Stimulated activated CD8-positive, alpha-beta memory T cell treated with anti-CD3 and anti-CD28 coated beads, Interleukin-7, amount 100 ng/mL, for 48 hours (primary cell): ENCODE measurements around the gene POLR3E.

ENCODE experiments used
- DNase-seq, 2 donors: peaks; one replicate each; pipeline ENCODE4 v3.0.0-alpha.2; 2020; ENCODE audit warnings: low read depth in 1 of 2; ENCODE audit errors: extremely low read depth in 1 of 2

POLR3E gene

DNA sequence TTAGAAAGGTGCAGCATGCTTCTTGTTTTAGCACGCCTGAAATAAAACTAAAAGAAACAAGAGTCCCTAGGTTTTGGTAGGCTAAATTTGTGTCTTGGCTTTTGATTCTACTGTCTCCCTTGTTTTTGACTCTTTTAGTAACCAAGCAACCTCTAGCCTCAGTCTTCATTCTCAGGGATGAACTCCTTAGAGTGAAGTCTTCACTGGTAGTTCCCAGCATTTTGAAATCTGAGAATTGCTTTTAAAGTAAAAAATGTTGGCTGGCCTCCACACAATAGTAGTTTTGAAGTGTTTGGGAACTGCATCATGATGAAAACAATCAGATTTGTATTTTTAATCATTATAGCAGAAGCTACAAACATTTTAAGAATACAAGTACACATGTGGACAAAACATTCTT, 83.3 kb downstream of the POLR3E start:
- DNase-seq: no peak

DNA sequence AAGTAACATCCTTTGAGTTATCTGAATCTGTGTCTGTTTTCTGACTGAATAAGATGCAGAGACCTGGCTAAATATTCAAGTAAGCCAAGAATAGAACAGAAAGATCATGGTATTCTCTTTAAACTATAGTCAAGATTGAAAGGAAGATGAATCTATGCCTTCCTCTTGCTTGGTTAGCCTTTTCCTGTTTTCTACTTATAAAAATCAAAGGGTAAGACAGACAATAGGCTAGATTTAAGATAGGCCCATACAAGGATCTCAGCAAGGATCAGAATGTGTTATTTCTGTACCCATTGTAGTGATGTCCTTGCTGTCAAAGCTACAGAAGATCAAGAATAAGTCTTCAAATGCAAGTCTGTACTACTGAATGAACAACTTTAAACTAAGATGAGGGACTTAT, 84.2 kb downstream of the POLR3E start:
- no peak for DNase-seq

DNA sequence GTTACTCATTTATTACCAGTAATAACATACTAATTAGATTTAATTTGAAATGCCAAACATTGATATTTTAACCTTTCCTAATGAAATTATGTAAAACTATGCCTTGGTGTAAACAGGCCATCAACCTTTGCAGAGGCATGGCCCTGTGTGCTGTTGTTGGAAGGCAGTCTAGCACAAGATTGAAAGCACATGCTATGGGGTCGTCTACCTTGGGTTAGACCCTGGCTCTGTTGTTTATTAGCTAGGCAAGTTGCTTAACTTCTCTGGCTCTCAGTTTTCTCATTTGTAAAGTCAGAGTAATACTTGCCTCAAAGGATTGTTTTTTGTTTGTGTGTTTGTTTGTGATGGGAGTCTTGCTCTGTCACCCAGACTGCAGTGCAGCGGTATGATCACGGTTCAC, 86.6 kb downstream of the POLR3E start:
- DNase-seq: no peak
